ENCODE measurements around the gene TBC1D22A.

TBC1D22A gene

DNA sequence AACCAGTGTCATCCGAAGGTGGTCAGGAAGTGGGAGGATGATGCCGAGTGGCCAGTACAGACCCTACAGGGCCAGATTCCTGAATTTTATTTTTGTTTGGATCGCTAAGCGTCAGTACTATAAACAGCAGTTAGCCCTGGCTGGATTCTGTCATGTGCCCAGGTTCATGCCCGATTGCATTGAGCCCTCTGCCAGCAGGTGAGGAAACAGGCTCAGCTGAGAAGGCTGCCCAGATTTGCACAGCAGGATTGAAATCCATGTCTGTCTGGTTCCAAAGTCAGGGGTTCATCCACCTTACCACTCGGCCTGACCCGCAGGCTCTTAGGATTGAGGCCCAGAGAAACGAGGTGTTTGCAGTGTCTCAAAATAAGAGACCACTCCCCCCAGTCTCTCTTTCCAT lies 9.1 kb upstream of the TBC1D22A start:
- DNase-seq, result no peak

DNA sequence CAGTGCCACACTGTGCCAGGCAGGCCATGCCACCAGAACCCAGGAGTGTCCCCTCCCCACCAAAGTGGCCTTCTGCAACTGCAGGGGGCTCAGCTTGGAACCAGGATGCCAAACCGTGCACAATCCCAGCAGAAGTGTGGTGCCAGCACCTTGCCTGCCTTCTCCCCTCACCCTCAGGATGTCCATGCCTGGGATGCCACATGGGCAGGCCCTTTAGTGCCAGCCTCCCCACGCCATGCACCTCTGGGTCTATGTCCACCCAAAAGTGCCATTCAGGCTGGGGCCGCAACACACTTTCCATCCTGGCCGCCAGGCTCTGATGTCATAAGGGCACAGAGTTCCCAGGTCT lies 8.7 kb upstream of the TBC1D22A start:
- no peak for DNase-seq

DNA sequence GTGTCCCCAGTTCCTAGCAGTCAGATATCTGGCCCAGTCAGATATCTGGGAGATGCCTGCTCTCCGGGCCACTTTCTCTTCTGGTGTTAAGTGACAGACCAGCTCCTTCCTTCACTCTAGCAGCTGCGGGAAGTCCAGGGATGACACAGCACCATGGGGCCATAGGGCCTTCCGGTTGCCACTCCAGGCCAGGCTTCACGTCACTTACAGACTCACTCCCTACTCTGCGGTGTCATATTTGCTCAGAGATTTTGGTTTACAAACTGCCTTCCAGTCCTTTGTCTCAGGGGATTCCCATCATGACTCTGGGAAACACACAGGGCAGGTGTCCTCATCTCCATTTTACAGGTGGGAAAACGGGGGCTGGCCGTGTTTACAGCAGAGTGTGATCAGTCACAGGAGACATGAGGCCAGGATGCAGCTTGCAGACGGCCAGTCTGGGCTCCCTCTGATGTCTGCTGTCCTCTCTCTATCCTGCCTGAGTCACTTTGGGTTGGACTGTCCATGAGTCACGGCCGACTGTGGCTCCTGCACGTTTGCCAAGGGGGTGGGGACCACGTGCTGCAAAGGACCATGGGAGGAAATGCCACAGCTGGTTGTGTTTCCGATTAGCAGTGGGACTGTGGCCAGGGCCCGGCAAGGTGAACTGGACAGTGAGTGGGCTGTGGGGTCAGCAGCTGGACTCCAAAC lies 8.2 kb upstream of the TBC1D22A start:
- DNase-seq, result no peak

DNA sequence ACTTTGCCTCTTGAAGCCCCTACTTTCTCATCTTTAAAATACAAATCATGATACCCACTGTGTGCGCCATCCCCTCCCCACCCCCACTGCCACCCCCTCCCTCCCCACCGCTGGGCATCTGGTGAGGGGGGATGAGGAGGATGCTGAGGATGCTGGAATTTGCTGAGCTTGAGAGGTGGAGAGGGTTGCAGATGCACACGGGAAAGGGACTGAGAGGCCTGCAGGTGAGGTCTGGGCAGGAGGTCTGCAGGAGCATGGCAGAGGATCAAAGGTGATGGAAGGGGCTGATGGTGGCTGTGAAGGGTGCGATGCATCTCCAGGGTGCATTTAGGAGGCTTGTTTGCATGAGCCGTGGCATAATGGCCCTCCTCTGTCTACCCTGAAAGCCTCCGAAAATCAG lies 7.6 kb upstream of the TBC1D22A start:
- no peak for DNase-seq

DNA sequence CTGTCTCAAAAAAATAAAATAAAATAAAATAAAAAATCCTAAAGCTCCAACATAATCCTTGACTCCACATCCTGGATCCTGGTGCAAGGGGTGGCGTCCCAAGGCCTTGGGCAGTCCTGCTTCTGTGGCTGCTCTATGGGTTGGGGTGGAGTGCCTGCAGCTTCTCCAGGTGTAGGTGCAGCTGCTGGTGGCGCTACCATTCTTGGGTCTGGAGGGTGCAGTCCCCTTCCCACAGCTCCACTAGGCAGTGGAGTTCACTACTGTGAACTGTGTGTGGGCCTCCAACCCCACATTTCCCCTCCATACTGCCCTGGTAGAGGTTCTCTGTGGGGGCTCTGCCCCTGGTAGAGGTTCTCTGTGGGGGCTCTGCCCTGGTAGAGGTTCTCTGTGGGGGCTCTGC lies 6.9 kb upstream of the TBC1D22A start:
- DNase-seq, result no peak

DNA sequence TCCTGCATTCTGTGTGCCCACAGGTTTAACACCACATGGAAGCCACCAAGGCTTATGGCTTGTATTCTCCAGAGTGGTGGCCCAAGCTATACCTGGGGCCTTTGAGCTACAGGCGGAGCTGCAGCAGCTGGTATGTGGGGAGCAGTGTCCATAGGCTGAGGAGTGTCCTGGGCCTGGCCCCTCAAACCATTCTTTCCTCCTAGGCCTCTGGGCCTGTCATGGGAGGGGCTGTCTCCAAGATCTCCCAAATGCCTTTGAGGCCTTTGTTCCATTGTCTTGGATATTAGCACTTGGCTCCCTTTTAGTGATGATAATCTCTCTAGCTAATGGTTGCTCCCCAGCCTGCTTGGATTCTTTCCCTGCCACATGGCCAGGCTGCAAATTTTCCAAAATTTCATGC lies 6.4 kb upstream of the TBC1D22A start:
- no peak for DNase-seq

DNA sequence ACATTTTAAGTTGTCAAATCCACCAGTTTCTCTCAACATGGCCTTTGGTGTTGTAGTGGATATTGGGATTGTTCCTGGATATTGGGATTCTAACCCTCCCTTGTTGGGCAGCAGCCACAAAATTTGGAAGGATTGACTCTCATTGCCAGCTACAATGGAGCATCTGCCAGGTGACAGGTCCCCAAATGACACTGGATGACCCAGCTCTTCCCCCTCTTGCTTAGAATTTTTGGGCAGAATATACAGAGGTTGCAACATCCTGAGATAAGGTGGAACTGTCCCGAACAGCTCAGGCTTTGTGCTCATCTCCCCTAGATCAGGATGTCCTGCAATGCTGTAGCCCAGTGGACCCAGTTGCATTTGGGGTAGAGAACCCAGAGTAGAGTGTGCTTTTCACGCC lies 5.3 kb upstream of the TBC1D22A start:
- no peak for DNase-seq

DNA sequence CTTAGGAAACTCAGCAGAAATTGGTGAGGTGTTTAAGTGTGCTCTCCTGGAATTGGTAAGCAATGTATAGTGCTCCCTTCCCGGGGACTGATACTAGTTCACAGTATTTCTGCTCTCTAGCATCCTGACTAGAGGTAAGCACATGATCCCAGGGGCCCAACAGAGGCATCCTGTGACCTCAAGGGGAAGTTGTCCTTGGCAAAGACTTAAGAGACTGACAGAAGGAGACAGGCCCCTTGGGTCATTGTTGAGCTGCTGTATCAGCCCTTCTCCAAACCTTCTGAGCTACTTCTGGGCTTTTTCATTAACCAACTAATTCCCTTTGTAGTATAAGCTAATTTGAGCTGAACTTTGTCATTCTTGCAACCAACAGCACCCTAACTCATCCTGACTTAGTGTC lies 4.3 kb upstream of the TBC1D22A start:
- no peak for DNase-seq

DNA sequence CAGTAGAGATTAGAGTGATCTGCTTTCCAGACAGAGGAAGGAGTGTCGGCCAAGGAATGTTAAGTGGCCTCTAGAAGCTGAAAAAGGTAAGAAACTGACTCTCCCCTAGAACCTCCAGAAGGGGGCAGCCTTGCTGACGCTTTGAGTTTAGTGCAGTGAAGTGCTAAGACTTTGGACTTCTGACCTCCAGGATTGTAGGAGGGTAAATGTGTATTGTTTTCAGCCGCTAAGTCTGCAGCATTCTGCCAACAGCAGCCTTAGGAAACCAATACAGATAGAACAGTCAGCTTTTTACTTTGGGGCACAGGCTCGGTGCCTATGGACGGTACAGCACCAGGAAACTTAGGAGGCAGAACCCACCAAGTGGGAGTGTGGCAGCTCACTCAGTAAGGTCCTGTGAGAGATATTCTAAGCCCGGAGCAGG lies 3.6 kb upstream of the TBC1D22A start:
- peak in 2 of 5 experiments; percentile 18 to 63 for DNase-seq

DNA sequence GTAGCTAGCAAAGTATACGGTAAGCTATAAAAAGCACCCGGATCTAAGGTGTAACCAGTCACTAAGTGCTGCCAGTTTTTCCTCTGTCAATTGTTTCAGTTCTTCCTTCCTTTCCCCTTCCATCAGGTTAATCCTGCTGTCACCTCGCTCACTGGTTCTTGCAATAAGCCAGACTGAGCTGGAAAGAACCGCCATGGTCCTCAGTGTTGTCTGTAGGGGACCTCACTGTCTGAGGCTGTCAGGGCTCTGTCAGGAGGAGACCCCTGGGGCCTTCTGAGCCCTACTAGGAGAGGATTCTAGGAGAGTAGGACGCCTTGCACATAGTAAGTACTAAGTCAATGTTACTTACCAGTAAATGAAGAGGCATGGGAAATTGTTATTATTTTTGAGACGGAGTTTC lies 1.4 kb upstream of the TBC1D22A start:
- no peak for DNase-seq

DNA sequence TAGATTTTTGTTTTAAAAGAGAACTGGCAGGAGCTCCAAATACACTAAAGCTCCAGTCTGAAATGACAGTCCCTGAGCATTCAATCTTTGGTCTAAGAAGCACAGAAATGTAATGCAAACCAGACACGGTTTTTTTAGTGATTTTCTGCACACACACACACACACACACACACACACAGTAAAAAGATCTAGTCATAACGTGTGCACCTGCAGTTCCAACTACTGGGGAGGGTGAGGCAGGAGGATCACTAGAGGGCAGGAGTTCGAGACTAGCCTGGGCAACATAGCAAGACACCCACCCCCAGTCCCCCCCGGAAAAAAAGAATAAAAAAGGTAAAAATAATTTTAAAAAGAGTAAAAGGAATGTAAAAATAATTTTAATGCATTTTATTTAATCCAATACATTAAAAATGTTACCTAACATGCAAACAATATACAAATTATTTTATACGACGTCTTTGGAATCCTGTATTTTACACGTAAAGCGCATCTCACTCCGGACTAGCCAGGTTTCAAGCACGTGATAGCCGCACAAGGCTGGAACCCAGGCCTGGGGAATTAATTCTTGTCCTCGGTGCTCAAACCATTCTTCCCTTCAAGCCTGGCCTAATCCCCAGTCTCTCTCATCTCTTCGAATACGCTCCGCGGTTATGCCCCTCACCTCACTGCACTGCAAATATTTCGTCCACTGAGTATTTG lies 762 bp upstream of the TBC1D22A start:
- peak in 1 of 5 experiments; percentile 57 for DNase-seq

DNA sequence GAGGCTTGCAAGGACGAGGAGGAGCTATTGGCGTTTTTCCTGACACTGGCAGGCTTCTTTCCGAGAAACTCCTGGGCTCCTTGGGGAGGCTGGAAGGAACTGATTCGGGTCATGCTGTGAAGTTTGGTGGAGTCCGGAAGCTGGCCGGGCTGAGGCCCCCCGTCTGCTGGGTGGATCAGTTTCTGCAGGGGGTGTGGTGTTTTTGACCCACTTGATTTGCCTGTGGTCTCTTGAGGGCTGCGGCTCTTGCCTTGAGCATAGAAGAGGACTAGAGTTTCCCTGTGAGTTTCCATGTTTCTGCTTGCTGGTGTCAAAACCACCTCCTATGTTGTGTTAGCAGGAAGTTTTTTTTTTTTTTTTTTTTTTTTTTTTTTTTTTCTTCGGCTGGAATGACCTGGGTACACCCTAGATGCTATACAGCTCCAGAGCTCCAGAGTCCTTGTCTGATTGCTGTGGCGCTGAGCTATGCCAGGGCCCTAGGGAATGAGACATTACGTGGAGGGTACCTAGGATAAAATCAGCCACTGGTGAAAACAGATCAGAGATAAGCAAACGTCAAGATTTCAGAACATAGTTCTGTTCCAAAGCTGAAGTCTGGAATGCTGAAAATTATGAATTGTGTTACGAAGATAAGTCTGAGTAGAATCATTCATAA lies 728 bp downstream of the TBC1D22A start:
- peak in 2 of 5 experiments; percentile 36 to 81 for DNase-seq

DNA sequence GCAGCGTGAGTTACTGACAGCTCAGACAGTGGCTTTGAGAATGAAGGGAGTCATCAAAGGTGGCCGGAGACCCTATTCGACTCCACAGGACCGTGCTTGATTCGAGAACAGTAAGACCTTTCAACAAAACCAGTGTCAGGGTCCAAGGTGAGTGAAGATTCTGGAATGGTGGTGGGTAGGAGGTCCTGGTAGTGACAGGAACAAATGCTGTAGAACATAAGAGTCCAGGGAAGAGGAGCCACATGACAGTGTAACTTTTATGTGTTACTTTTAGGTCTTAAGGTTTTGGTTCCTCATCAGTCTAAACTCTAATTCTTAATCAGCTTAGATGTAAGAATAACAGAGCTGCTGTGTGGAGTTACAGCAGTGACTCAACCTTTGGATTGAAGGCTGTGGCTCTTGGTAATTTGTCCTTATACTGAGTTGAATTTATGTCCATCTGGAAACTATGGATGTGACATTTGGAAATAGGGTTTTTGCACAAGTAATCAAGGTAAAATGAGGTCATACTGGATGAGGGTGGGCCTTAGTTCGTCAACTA lies 1.8 kb downstream of the TBC1D22A start:
- DNase-seq, result no peak

DNA sequence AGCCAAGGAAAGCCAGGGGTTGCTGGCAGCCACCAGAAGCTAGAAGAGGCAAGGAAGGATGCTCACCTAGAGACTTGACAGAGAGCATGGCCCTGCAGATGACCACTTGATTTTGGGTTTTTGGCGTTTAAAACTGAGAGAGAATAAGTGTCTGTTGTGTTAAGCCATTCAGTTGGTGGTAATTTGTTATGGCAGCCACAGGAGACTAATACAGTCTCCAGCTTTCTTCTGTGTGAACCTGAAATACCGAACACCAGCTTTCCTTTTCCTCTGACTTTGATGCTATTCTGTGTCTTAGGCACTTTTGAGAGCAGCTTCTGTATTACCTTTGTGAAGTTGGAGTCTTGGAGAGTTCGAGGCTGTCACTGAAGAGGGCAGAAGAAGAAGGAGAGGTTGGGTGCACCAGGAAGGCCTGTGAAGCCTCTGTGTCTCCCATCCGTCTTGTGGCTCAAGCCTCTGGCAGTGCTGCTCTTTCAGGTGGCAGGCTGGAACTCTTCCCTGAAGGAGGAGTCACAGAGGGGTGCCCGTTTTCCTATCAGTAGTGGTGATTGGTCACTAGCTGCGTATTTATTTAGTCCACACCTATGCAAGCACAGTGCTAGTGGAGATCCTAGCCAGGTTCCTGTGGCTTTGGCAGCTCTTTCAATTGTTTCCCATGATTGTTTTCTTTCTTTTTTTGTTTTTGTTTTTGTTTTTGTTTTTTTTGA lies 2.5 kb downstream of the TBC1D22A start:
- DNase-seq, result no peak

DNA sequence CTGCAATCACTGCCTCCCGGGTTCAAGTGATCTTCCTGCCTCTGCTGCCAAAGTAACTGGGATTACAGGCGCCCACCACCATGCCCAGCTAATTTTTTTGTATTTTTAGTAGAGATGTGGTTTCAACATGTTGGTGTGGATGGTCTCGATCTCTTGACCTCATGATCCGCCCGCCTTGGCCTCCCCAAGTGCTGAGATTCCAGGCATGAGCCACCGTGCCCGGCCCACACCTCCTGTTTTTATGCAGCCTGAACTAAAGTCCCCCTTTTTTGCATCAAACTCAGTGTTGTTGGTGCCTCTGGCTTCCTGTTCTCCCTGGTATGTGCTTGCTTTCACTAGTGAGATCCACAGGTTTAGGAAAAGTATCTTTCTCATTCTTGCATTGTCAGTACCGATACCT lies 4.2 kb downstream of the TBC1D22A start:
- DNase-seq, result no peak

DNA sequence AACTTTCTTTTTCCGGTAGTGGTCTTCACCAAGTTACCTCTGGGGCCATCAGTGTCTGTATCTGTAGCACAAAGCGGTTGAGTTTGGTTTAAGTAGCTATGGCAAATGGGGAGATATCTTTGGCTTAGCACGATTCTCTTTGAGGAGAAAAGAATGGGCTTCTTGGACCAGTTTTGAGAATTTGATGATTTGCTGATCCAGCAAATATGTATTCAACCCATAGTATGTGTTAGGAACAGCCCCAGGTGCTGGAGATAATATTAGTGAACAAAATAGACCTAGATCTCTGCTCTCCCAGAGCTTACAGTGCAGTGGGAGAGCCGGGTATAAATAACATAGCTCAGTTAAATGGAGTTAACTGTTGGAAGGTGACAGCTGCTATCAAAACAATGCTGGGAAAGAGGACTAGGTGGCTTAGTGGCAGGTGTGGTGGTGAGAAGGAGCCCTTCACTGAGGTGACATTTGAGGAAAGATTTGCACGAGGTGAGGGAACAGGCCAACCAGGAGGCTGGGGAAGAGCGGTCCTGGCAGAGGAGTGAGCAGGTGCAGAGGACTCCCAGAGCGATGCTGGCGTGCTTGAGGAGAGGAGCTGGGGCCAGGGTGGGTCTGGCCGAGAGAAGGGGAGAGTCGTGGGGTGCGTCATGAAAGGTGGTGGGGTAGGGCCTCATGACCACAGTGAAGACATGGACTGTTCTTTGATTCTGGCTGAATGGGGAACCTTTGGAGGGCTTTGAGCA lies 5.0 kb downstream of the TBC1D22A start:
- no peak for DNase-seq

DNA sequence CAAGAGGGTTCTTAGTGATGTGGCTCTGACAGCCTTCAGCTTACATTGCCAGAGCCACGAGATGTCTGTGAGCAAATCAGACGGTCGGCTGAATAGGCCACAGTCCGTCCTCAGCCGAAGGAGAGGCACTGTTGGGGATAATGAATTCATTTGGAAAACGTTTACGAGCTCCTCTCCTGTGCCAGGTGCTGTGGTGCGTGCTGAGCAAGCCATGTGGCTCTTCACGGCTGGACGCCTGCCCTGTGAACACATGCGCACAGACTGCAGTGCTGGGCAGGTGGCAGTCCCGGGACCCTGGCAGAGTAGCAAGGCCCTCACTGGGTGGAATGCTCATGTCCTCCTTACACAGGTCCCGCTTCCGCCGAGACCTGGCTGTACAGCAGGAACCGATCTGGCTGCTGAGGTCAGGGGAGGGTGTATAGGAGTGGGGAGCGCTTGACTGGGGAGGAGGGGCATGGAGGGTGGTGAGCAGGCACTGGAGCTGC lies 6.8 kb downstream of the TBC1D22A start:
- DNase-seq, result no peak

DNA sequence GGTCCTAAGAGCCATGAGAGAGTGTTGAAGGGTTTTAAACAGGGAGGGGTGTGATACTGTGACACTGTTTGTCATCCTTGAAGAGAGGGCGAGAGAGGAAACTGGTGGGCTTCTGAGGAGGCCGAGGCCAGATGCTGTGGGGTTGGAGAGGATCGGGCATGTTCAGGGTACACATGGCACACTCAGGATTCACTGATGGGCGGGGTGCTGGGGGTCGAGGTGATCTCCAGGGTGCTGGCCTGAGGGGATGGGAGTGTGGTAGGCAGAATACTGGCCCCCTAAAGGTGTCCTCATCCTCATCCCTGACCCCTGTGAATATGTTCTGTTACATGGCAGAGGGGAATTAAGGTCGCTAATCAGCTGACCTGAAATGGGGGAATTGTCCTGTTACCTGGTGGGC lies 7.3 kb downstream of the TBC1D22A start:
- no peak for DNase-seq

DNA sequence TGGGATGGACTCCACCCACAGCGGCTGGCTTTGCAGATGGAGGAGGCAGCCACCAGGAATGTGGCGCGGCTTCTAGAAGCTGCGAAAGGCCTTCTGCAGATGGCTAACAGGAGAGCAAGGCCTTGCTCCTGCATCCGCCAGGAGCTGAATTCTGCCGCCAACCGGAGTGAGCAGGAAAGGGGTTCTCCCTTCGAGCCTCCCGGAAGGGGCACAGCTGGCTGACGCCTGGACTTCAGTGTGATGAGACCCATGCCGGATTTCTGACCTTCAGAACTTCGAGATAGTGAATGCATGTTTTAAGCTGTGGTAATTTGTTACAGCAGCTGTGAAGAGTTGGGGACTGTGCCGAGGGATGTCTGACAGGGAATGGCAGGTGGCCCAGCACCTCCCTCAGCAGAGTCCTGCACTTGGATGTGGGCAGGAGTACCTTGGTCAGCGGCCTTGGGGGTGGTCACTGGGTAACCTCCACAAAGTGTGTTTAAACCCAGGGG lies 7.7 kb downstream of the TBC1D22A start:
- no peak for DNase-seq

DNA sequence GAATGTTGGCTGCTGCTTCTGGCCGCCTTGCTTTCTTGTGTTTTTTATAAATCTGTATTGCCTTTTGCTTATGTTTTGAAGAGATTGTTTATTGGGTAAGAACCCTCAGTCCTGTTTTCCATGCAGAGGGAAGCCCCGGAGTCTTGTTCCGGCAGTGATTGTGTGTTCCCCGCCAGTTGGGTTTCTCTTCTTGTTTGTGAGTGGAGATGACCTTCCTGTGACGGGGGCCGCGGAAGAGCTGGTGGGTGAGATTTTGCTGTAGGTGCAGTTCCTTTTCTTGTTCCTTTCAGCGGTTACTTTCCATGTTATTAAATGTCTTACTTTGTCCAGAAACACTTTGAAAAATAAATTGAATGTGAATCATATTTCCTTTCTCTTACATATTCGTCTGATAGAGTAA lies 8.3 kb downstream of the TBC1D22A start:
- DNase-seq, result no peak

DNA sequence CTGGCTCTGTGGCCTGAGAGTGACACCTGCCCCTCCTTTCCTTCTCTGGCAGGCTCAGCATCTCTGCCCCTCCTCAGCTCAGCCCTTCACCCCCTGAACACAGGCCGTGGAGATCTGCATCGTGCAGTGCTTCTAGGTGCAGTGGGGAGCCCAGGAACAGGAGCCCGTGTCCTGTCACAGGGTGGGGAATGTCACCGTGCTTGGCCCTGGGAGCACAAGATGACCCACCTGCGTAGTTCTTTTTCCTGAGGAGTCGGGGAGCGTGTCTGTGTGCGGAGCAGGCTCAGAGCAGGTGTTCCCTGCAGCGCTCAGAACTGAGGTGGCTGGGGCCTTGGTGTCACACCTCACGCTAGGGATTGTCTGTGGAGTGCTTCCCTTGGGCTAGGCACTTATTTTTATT lies 10.6 kb downstream of the TBC1D22A start:
- DNase-seq, result no peak

Data from T-helper 2 cell (primary cell).